HG03135 (cell line): ENCODE measurements around the gene LAMTOR4.

Source experiments
- ATAC-seq: cut with Tn5 transposase; IDR thresholded peaks from one replicate; pipeline ENCODE4 v1.9.1; 2021; ENCODE audit warnings: mild to moderate bottlenecking, moderate library complexity; ENCODE audit not compliant: unreplicated experiment

Gene LAMTOR4

DNA sequence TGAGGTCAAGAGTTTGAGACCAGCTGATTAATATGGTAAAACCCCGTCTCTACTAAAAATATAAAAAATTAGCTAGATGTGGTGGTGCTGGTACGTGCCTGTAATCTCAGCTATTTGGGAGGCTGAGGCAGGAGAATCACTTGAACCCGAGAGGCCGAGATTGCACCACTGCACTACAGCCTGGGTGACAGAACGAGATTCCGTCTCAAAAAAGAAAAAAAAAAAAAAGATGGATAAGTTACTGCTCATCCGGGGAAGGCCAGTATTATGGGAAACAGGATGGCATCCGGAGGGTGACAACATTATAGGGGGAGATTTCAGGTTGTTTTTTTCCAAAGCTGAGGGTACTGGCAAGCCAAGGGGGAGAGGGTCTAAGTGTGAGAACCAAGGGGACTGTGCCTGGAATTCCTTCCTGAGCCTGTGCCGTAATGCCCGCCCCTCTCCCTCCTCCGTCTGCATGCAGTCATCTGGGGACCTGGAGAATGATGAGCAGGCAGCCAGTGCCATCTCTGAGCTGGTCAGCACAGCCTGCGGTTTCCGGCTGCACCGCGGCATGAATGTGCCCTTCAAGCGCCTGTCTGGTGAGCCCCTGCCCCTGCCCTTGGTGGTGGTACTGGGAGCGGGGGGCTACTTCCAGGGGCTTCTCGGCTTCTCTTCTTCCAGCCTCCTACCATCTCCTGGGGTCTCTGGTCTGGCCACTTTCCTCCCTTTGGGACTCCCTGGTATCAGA lies 4.4 kb downstream of the LAMTOR4 start:
- no peak for ATAC-seq

DNA sequence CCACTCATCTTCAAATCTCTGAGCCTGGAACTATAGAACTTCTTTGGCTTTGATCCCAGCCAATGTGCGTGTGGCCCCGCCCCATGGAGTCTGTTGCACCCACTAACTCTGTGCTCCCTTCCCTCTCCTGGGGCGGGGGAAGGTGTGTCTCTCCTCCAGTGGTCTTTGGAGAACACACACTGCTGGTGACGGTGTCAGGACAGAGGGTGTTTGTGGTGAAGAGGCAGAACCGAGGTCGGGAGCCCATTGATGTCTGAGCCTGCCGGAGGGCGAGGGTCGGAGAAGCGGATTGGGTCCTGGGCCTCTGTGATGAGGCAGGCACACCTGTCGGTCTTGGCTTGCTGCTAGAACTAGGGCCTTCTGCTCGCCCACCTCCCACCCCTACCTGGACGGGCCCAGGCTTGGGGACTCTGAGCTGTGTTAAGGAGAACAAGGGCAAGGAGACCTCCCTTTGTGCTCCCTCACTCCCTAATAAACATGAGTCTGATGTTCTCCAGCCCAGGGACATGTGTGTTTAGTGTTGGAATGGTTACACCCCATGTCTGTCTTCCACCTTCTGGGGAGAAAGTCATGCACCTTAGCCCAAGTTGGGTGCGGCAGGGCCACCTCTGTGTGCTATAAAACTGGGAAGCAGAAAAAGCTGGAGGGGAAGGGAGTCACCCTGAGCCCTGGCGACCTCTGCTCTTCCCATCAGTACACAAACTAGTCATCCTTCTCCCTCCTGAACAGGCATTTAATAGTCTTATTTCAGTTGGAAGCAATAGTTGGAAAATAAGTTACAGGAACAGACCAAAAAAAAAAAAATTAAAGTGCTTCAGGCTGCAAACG lies 5.2 kb downstream of the LAMTOR4 start:
- no peak for ATAC-seq

DNA sequence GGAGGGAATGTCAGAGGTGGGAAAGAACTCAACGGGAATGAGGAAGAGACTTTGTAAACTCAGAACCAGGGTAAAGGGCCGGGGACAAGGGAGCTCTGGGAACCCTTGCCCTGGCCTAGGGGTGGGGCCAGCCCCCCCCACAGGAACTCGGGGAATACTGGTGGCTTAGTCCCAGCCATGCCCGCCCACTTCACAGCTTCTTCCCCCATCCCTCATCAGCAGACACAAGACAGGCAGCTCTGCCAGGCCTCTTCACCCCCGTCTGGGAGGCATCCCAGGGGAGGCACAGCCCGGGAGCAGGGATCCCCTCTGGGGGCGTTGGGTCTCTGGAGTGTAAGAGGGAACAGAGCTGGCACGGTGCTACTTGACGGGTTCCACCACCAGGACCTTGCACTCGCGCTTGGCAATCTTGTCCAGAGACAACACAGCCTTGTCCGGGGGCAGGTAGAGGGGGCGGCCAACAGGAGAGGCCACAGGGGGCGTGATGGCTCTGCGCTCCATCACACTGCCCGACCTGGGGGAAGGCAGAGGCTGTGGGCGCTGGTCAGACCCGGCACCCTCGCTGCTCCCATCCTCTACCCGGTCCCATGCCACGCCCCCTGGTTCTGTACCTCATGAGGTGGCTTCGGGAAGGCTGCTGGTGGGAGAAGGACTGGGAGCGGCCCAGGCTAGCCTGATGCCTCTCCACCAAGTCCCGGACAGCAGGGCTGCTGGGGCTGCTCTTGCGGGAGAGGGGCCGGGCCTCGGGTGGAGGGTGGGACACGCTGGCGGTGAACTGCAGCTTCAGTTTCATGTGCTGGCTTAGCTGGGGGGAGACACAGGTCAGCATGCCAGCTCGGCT lies 6.2 kb downstream of the LAMTOR4 start:
- ATAC-seq: no peak

DNA sequence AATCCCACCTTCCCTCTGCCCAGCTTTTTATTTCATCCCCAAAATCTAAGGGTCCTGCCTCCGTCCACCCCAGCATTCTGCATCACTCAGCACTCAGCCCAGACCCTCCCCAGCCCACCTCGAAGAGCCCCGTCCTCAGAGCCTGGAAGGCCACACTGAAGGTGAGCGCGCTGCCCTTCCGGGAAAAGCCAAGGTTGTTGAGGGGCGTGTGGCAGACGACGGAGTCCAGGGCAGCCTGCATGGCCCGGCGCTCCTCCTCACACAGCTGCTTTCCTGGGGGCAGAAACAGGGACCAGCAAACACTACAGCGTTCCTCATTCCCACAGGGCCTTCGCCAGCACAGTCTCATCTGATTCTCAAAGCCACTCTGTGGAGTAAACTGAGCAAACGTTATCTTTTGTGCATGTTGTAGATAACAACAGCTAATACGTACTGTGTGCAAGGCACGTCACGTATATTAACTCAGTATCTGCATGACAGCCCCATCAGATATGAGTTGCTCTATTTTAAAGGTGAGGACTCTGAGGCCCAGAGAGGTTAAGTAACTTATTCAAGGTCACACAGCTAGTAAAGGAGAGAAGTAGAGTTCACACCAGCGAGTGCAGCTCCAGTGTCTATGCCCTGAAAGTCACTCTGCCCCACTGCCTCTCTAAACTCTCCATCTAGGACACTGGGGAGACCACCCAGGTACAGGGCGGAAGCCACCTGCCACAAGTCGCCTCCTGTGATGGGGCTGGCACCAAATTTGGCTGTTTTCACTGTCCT lies 7.0 kb downstream of the LAMTOR4 start:
- no peak for ATAC-seq

DNA sequence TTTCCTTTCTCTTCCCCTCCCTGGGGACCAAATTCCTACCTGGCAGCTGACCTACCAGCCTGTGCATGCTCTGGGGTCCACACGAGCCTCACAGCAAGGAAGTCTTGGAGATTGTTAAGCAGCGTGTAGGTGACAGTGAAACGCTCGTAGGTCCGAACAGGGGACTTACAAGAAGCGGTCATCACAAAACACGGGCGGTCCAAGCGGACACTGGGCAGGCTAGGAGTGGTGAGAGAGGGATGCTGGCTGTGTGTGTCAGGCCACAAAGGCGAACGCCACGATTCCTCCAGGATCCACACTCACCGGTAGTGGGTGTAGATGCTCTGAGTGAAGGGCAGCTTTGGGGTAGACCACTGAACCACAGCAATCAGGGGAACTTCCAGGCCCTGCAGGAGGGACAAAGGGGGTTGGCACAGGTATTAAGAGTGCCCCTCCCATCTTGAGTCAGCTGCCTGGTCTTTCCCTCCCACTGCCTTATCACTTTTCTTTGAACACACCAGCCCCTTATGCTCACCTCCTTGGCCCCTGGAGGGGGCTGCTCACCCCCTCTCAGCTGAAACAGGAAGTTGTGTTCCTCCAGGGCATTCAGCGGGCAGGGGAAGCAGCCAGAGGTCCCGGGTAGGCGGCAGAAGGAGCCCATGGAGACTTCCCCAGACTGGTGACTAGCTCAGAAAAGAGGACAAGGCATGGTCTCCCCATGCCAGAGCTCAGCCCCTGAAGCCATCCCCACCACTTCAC lies 7.8 kb downstream of the LAMTOR4 start:
- ATAC-seq: no peak

DNA sequence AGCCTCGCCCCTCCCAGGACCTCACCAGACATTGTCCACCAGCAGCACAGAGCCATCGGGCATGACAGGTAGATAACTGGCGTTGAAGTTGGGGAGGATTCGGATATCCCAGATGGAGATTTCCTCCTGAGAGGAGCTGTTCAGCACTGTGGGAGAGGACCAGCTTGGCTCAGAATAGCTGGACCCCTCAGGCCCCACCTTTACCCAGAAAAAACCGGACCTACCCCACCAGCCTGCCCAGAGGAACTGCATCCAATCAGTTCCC lies 8.3 kb downstream of the LAMTOR4 start:
- ATAC-seq: no peak

DNA sequence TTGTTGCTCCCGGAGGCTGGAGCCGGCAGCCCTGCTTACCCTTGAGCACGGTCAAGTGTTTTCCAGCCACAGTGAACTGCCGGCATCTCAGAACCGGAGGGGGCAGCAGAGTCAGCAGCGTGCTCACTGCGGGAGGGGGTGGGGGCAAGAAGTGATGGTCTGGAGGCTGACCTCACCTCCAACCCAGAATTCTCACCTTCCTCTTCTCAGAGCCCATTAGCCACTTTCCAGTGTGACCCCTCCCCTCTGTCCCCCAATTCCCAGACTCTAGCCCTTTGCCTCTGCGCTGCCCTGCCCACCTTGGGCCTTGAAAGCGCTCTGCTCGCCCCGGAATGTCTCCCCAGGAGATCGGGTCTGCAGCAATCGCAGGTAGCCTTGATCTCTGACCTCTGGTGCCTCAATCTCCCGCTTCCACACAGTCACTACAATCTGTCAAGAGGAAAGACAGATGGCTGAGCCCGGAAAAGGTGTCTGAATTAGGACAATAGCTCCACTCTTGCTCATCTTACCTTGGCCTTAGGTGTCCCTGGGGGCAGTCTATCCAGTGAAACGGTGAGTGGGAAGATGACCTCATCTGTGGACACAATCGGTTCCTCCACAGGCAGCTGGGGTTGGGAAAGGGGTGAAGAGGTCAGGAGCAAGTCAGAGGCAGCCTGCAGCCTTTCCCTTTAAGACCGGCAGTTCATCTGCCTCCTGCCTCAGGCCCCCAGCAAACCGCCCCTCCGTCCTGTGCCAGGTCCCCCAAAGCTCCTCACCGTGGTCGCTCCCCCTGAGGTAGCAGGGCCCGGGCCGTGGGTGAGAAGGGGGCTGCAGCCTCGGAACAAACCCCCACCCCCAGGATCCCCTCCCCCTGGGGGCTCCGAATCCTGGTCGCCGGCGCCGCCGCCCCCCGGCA lies 8.9 kb downstream of the LAMTOR4 start:
- no peak for ATAC-seq

DNA sequence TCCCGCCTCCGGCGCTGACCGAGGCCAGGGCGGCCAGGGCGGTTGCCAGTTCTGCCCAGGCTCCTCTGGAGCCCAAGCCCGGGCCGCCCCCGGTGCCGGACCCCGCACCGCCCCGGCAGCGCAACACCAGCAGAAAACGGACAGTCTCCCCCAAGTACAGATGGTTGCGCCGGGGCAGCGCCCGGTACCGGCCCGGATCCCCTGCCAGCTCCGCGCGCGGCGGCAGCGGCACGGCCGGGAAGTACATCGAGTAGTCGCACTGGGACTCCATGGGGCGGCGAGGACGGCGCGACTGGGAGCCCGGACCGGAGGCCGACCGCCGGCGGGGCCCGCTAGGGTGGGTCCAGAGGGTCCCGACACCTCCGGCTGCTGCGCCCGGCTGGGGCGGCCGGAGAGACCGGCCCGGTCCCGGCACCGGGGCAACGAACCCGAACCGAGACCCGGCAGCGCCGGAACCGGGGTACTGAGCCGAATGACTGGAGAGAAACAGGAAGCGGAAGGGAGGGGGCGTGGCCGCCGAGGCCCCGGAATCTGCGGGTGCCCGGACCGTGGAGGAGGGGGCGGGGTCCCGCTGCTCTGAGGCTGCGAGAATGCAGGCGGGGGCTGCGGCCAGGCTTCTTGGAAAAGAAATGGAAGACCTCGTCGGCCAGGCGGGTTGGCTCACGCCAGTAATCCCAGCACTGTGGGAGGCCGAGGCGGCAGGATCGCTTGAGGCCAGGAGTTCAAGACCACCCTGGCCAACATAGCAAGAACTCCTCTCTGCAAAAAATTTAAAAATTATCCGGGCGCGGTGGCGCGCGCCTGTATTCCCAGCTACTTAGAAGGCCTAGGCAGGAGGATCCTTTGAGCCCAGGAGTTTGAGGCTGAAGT lies 9.7 kb downstream of the LAMTOR4 start, which contains the start of gene TRAPPC14:
TSS of gene TRAPPC14 (minus strand) at position 495 of the 870 bp plus-strand sequence. CDS start at position 271, 224 bp downstream.
- ATAC-seq: peak; percentile 75

DNA sequence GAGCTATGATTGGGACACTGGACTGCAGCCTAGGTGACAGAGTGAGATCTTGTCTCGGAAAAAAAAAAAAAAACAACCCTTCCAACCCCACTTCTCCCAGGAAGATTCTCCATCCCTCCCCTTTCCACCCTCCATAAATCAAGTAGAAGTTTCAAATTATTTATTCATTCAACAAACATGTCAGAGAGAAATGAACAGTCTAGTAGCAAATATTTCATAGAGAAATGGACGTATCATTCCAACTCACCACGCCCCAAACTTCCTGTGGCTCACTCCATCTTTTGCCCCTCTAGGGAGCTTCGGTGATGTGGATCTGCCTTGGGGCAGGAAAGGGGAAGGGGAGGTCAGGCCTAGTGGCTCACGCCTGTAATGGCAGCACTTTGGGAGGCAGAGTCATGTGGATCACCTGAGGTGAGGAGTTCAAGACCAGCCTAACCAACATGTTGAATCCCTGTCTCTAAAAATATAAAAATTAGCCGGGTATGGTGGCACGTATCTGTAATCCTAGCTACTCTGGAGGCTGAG lies 10.4 kb downstream of the LAMTOR4 start:
- no peak for ATAC-seq

DNA sequence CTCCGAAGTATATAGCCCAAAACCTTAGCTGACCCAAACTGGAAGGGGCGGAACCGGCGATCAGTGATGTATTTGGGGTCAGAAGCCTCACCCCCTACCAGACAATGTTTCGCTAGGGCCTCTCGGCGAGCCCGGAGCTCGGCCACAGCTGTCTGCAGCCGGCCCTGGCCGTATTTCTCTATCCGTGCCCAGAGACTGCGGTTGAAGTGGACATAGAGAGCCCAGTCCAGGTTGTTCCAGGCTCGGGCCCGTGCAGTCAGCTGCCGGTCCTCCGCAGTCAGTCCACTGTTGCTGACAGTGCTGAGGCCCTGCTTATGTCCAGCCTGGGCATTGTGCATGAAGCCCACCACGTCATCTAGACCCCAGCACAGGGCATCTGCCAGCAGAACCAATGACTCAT lies 11.3 kb downstream of the LAMTOR4 start:
- no peak for ATAC-seq

DNA sequence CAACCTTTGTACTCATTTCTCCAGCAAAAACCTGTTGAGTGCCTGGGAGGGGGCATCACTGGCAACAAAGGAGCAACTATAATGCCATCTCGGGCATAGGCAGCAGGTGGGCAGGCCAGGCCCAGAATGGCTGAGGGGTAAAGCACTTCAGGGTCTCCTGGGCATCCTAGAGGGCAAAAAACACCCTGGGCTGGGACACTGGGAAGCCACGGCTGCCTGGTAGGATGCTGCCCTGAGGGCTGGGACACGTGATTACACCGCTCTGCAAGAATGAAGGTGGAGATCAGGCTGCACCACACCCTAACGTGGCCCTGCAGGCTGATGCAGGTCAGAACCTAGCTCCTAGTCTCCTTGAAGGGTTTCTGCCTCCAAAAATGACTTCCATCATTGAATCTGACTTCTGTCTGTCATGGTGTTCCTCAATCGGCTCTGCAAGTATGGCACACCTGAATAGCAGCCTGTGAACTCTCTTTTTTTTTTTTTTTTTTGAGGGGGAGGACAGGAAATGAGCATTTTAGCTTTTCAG lies 14.4 kb downstream of the LAMTOR4 start:
- ATAC-seq: no peak

DNA sequence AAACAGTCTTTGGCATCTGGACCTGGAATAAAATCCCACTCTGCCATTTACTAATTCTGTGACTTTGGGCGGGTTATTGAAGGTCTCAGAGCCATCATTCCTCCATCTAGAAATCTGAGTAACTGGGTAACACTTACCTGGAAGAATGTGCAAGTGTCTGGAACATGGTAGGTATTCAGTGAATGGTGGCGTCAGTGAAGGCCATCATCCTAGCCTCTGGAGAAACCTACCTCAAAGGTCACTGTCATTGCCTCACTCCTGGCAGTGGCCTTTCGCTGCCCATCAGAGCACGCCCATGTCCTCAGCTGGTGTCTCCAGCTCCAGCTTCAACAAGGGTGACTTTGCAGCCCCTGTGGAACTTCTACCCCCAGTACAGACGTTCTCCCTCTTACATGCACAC lies 15.2 kb downstream of the LAMTOR4 start:
- ATAC-seq: no peak

DNA sequence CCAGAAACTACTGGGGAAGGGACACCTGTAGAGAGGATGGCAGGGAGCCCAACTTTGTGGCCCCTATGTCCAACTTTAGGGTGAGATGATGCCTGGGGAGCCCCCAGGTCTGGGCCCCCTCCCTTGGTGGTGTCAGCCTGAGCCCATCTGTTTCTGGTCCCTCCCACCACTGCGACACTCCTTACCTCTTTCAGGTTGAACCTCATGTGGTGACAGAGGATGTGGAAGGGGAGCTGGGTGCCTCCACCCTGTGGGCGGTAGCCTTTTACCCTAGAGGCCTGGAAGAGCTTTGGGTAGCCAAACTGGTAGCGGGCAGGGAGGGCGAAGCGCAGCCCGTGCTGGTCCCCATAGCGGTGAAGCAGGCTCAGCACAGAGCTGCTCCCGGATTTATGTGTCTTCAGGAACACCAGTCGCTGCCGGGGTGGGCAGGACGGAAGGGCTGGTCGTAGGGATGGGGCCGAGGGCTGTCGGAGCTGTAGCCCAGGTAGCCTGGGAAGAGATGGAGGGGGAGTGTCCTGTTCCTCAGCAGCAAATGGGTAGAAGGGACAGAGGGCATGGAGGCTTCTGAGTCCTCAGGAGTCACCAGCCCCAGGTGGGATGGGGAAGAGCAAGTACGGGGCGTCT lies 17.7 kb downstream of the LAMTOR4 start:
- no peak for ATAC-seq

DNA sequence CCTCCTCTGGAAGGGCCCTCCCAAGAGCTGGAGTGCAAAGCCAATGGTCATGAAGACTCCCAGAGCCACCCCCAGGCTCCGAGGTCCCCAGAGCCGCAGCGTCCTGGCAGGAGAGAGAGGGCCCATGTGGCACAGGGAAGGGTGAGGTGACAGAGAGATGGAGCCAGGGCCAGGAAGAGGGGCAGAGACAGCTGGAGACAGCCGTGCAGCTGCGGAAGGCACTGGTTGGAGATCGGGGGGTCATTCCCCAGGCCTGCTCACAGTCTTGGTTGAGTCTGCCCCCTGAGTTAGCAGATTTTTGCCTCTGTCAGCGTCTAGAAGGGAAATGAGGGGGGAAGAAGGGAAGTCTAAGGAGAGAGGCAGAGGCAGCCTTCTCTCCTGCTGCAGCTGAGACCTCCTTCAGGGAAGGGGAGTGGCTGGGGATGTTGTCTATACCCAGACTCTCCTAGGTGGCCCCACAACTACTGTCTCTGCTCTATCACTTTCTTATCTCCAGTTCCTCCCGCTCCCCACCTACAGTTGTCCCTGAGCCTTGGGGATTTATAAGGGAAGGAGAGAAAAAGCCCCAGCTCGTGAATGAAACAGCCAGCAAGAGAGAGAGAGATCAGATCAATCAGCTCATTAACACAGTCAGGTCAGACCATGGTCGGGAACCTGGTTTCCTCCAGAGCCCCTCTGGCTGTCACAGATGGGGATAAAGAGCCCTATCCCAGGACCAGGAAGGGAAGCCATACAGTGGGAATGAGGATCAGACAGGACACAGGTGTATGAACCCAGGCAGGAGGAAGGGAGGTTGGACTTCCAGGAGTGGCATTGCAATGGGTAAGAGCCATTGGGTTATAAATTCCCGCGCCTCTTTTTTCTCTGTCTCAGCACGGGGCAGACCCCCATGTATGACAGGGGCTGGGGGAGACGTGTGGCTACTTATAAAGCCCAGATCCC lies 18.5 kb downstream of the LAMTOR4 start:
- no peak for ATAC-seq

DNA sequence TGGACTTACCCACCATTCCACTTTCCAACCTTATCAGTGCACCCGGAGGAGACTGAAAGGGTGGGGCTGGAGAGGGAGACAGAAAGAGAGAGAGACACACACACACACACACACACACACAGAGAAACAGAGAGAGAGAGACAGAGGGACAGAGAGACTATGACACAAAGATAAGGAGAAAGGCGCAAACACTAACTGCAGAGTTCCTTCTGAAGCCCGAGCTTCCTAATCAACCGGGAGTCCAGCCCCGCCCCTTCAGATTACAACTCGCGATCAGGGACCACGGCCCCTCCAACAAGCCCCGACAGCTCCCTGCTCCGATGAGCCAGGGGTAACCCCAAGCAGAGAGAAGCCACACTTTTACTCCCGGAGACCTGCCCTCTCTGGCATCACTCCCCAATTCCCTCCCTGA lies 19.2 kb downstream of the LAMTOR4 start:
- no peak for ATAC-seq
